ENCODE results near the gene PTPRN2. TPM values are rescaled to one million over a fixed set of nuclear protein-coding genes. Genes with fewer than 3 reads are reported as not detected.

Gene PTPRN2
- total and polyA plus RNA-seq, 2 donors (not counting 3 experiments of a cell fraction or from before 2014, with no cell fraction given): 0.62 to 0.88 TPM

DNA sequence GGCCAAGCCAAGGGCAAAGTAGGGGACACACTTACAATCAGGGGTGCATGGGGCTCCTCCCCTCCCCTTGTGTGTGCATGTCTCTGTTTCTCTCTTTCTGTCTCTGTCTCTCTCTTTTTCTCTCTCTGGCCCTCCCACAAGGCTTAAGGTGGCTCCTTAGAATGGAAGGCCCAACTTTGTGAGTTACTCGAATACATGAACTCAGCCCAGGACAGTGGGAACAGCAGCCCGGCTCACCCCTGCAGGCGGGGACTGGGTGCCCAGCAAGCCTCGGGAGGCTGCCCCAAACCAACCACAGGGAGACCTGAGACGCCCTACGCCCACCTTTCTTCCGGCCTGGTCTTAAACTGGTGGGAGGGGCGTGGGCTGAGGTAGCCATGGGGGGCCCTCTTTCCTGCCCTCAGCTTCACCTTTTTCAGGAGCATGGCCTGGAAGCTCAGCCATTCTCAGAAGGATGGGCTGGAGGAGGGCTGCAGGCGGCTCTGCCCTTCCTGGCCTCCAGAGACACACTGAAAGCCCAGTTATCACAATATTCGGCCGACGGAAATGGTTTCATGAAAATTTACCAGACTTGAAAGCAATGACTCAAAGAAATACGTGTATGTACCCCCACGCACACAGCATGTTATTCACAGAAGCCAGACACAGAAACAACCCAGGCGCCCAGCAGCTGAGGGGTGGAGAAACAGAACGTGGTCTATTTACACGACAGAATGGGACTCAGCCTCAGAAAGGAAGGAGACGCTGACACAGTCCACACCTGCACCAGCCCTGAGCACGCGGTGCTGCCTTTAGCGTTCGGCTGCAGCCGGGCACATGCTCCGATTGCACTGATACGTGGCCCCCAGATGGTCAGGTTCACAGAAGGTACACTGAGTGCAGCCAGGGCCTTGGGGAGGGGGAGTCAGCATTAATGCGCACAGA lies 229.5 kb downstream of the PTPRN2 start:
- H3K4me2 ChIP-seq (ENCODE audit: insufficient read depth, low read length): no peak overlapping the region
- DNase-seq (ENCODE audit: low read depth, low spot score): no peak
- peaks cover 2% of the 10 kb centered on the region for H3K9me3 ChIP-seq (replicated peaks; ENCODE audit: control insufficient read depth, insufficient read depth, low read length)
- H3K9me1 ChIP-seq (replicated peaks; ENCODE audit: control insufficient read depth, extremely low read depth, insufficient read depth, low read length): no peaks in the 10 kb centered on the region
- BruUV-seq (replicated peaks): no TSS peak
- FAIRE-seq: no peak
- POLR2A ChIA-PET: no interaction called here
- intact Hi-C loops (cut with micrococcal nuclease) (no loop called here), dilution Hi-C loops (cut with MboI; ENCODE audit: extremely low pct_ligation_motif_present, low sequenced_read_pairs) (no loop called here)
- no peak overlapping the region for H3K4me3 ChIP-seq (replicated peaks in 1 of 3; ENCODE audit: insufficient read depth in 1 of 3, low read depth in 1 of 3, low read length in 3 of 3)
- H3K79me2 ChIP-seq (ENCODE audit: control insufficient read depth, insufficient read depth, low read length): no peaks in the 10 kb centered on the region
- H4K20me1 ChIP-seq (replicated peaks; ENCODE audit: control insufficient read depth, extremely low read depth, insufficient read depth, low read length): no peaks in the 10 kb centered on the region
- CTCF ChIA-PET: no interaction called here
- no peak overlapping the region for H2AFZ ChIP-seq (ENCODE audit: low read depth, low read length)
- no peaks in the 10 kb centered on the region for H3K4me1 ChIP-seq (ENCODE audit: control insufficient read depth, extremely low read depth, insufficient read depth, low read length)
- no peak overlapping the region for H3K27ac ChIP-seq (ENCODE audit: insufficient read depth, low read depth, low read length)
- H3K27me3 ChIP-seq (ENCODE audit: control insufficient read depth in 2 of 2, insufficient read depth in 2 of 2, low read length in 2 of 2): no peaks in the 10 kb centered on the region
- no peaks in the 10 kb centered on the region for H3K36me3 ChIP-seq (ENCODE audit: control insufficient read depth in 2 of 2, extremely low read depth in 1 of 2, insufficient read depth in 2 of 2, low read length in 2 of 2)
- no peak for TF ChIP-seq POLR2A (IDR thresholded peaks at IDR 0.05; ENCODE audit: low read depth, low read length)
- TF ChIP-seq, protein P1, sequence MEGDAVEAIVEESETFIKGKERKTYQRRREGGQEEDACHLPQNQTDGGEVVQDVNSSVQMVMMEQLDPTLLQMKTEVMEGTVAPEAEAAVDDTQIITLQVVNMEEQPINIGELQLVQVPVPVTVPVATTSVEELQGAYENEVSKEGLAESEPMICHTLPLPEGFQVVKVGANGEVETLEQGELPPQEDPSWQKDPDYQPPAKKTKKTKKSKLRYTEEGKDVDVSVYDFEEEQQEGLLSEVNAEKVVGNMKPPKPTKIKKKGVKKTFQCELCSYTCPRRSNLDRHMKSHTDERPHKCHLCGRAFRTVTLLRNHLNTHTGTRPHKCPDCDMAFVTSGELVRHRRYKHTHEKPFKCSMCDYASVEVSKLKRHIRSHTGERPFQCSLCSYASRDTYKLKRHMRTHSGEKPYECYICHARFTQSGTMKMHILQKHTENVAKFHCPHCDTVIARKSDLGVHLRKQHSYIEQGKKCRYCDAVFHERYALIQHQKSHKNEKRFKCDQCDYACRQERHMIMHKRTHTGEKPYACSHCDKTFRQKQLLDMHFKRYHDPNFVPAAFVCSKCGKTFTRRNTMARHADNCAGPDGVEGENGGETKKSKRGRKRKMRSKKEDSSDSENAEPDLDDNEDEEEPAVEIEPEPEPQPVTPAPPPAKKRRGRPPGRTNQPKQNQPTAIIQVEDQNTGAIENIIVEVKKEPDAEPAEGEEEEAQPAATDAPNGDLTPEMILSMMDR (IDR thresholded peaks at IDR 0.05; ENCODE audit: extremely low read depth in 1 of 2, insufficient read depth in 1 of 2, low read depth in 1 of 2, low read length in 2 of 2): no peak
- no peak overlapping the region for H3K9ac ChIP-seq (replicated peaks; ENCODE audit: extremely low read depth, insufficient read depth, low read length)

DNA sequence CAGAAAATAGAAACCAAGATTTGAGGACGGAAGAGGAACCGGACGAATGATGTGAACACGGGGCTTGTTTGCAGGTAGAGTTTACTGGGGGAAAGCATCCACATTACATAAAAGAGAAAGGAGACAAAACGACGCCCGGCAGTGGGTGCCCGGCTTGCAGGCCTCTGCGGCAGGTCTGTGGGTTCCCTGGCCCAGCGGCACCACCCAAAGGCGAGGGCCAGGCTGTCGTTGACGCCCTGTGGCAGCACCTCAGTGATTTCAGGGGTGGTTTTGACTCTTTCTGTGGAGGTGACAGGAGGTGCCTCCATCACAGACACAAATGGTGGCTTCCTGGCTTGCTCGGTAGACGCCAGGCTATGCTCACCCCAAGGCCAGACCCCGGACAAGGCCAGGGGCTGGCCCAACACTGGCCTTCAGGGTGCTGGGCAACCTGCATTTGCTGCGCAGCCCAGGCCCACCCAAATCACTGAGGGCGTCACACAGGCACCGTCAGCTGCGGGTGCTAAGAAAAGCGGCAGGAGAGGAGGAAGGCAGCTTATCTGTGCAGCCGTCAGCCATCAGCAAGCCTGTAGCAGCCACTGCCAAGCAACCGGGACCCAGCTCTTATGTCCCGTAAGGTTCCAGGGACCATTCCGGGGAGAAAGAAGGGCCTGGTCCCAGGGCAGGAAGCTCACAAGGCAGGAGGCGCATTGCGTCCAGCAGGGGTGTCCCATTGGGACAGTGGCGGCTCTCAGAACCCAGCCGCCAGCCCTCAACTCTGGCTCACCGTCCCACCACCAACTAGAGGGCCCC lies 230.3 kb downstream of the PTPRN2 start:
- no peak for DNase-seq (ENCODE audit: low read depth, low spot score)
- H3K36me3 ChIP-seq (ENCODE audit: control insufficient read depth in 2 of 2, extremely low read depth in 1 of 2, insufficient read depth in 2 of 2, low read length in 2 of 2): no peaks in the 10 kb centered on the region

More for the DNA sequence above, 230.3 kb downstream of the PTPRN2 start:
- CTCF ChIA-PET: no interaction called here
- intact Hi-C loops (cut with micrococcal nuclease): no loop called here
- dilution Hi-C loops (cut with MboI; ENCODE audit: extremely low pct_ligation_motif_present, low sequenced_read_pairs): no loop called here
- Histone ChIP-seq H3K9me1 (replicated peaks; ENCODE audit: control insufficient read depth, extremely low read depth, insufficient read depth, low read length) (no peaks in the 10 kb centered on the region), H3K27ac (ENCODE audit: insufficient read depth, low read depth, low read length) (no peak overlapping the region), H3K4me2 (ENCODE audit: insufficient read depth, low read length) (no peak overlapping the region), H3K27me3 (ENCODE audit: control insufficient read depth in 2 of 2, insufficient read depth in 2 of 2, low read length in 2 of 2) (no peaks in the 10 kb centered on the region), H2AFZ (ENCODE audit: low read depth, low read length) (no peak overlapping the region), H3K79me2 (ENCODE audit: control insufficient read depth, insufficient read depth, low read length) (no peaks in the 10 kb centered on the region), H4K20me1 (replicated peaks; ENCODE audit: control insufficient read depth, extremely low read depth, insufficient read depth, low read length) (no peaks in the 10 kb centered on the region), H3K4me3 (replicated peaks in 1 of 3; ENCODE audit: insufficient read depth in 1 of 3, low read depth in 1 of 3, low read length in 3 of 3) (no peak overlapping the region), H3K9ac (replicated peaks; ENCODE audit: extremely low read depth, insufficient read depth, low read length) (no peak overlapping the region), H3K9me3 (replicated peaks; ENCODE audit: control insufficient read depth, insufficient read depth, low read length) (peaks cover 2% of the 10 kb centered on the region), H3K4me1 (ENCODE audit: control insufficient read depth, extremely low read depth, insufficient read depth, low read length) (no peaks in the 10 kb centered on the region)
- BruUV-seq (replicated peaks): no TSS peak
- POLR2A ChIA-PET: no interaction called here
- TF ChIP-seq EZH2 (IDR thresholded peaks at IDR 0.05; ENCODE audit: borderline replicate concordance, low read depth, low read length, severe bottlenecking) (no peak), GATA2 (IDR thresholded peaks at IDR 0.05; ENCODE audit: insufficient read depth, insufficient read length, low read depth, low read length) (no peak), MYC (IDR thresholded peaks at IDR 0.05; ENCODE audit: low read depth, low read length) (no peak), FOS (IDR thresholded peaks at IDR 0.05; ENCODE audit: borderline replicate concordance, insufficient read depth, low read length) (no peak), POLR2AphosphoS5 (IDR thresholded peaks at IDR 0.05; ENCODE audit: insufficient read depth, low read depth, low read length) (no peak), POLR2A (IDR thresholded peaks at IDR 0.05; ENCODE audit: low read depth, low read length) (no peak), JUN (IDR thresholded peaks at IDR 0.05; ENCODE audit: borderline replicate concordance, insufficient read depth, insufficient read length, low read depth) (no peak)
- TF ChIP-seq, protein P2, sequence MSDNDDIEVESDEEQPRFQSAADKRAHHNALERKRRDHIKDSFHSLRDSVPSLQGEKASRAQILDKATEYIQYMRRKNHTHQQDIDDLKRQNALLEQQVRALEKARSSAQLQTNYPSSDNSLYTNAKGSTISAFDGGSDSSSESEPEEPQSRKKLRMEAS (IDR thresholded peaks at IDR 0.05; ENCODE audit: insufficient read depth, insufficient read length): no peak
- TF ChIP-seq, protein P1 (IDR thresholded peaks at IDR 0.05; ENCODE audit: extremely low read depth in 1 of 2, insufficient read depth in 1 of 2, low read depth in 1 of 2, low read length in 2 of 2): no peak
- no peak for FAIRE-seq

Measured in endothelial cell of umbilical vein (primary cell).